ENCODE results near the gene ALK. TPM values are rescaled to one million over a fixed set of nuclear protein-coding genes. Genes with fewer than 3 reads are reported as not detected.

ALK gene
- total RNA-seq, 1 donor from 2014 or later: 9.6 TPM

DNA sequence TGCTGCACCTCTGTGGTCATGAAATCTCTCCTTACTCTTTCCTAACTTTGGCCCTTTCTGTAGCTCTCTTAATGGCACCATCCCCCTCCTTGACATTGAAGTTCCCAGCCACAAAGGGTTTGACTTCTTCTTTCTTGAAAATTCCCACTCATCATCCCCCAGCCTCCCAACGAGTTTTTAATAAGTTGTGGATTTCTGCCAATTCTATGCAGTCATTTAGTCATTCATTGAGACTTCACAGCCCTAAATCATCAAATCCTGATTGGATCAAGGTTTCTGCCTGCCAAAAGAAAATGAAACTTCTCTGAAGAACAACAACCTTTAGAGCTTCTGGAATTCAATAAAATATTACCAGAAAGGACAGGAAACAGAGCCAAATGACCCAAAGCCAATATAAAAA is 451.9 kb downstream of the ALK start:
- peaks cover 6% of the 10 kb centered on the region for H3K9me3 Mint-ChIP-seq (ENCODE audit: unreplicated experiment)
- H3K27me3 Mint-ChIP-seq (ENCODE audit: unreplicated experiment): peaks cover 2% of the 10 kb centered on the region
- no peak overlapping the region for H3K4me3 Mint-ChIP-seq (ENCODE audit: unreplicated experiment)
- H3K36me3 Mint-ChIP-seq (ENCODE audit: unreplicated experiment): peaks cover 13% of the 10 kb centered on the region
- no peak overlapping the region for H3K27ac Mint-ChIP-seq (ENCODE audit: unreplicated experiment)
- no peaks in the 10 kb centered on the region for H3K4me1 Mint-ChIP-seq (ENCODE audit: low read depth, unreplicated experiment)
- DNase-seq: no peak
- TF ChIP-seq, protein P1, sequence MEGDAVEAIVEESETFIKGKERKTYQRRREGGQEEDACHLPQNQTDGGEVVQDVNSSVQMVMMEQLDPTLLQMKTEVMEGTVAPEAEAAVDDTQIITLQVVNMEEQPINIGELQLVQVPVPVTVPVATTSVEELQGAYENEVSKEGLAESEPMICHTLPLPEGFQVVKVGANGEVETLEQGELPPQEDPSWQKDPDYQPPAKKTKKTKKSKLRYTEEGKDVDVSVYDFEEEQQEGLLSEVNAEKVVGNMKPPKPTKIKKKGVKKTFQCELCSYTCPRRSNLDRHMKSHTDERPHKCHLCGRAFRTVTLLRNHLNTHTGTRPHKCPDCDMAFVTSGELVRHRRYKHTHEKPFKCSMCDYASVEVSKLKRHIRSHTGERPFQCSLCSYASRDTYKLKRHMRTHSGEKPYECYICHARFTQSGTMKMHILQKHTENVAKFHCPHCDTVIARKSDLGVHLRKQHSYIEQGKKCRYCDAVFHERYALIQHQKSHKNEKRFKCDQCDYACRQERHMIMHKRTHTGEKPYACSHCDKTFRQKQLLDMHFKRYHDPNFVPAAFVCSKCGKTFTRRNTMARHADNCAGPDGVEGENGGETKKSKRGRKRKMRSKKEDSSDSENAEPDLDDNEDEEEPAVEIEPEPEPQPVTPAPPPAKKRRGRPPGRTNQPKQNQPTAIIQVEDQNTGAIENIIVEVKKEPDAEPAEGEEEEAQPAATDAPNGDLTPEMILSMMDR (IDR thresholded peaks at IDR 0.05; ENCODE audit: partially characterized antibody, unreplicated experiment): no peak

DNA sequence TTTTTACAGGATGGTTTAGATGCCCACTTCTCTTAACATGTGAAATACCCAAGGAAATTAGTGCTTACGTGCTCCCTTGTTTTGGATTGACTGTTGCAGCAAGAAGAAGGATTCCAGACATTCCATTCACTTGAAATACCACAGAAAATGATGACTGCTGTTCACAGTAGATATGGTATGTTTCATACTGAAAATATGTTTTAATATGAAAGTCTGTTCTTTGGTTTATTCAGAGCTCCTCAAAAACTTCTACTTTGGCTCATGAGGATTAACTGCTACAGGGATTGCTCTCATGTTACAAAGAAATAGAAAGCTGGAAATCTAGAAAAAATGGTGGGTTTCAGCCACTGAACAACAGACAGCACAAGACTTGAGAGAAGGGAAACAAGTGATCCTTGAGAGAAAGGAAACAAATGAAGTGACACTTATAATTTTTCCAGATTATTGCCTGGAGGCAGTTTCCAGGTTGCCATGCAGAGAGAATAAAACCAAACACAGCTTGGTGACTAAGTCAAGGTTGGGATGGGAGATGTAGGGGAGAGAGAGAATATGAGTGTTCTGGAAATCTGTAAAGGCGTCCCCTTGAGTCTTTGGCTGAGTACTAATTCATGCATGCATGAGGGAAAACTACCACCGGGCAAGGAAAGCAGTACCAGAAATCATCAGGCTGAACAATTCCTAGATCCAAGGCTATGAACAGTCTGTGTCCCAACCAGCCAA is 458.0 kb downstream of the ALK start:
- H3K27me3 Mint-ChIP-seq (ENCODE audit: unreplicated experiment): no peaks in the 10 kb centered on the region
- no peaks in the 10 kb centered on the region for H3K4me1 Mint-ChIP-seq (ENCODE audit: low read depth, unreplicated experiment)
- H3K9me3 Mint-ChIP-seq (ENCODE audit: unreplicated experiment): no peaks in the 10 kb centered on the region
- no peak overlapping the region for H3K4me3 Mint-ChIP-seq (ENCODE audit: unreplicated experiment)
- H3K27ac Mint-ChIP-seq (ENCODE audit: unreplicated experiment): no peak overlapping the region
- no peak for DNase-seq
- H3K36me3 Mint-ChIP-seq (ENCODE audit: unreplicated experiment): no peaks in the 10 kb centered on the region
- TF ChIP-seq, protein P1 (IDR thresholded peaks at IDR 0.05; ENCODE audit: partially characterized antibody, unreplicated experiment): no peak

DNA sequence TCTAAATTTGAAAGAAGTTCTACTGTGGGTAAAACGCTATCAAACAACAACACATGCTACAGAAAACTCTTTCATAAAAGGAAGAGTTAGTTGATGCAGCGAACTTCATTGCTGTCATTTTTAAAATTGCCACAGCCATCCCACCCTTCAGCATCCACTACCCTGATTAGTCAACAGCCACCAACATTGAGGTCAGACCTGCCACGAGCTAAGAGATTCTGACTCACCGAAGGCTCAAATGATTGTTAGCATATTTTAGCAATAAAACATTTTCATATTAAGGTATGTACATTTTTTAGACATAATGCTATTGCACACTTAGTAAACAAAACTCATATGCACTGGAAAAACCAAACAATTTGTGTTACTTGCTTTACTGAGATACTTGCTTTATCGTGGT is 459.1 kb downstream of the ALK start:
- Mint-ChIP-seq H3K27me3 (ENCODE audit: unreplicated experiment) (no peaks in the 10 kb centered on the region), H3K4me3 (ENCODE audit: unreplicated experiment) (no peak overlapping the region), H3K36me3 (ENCODE audit: unreplicated experiment) (no peaks in the 10 kb centered on the region), H3K27ac (ENCODE audit: unreplicated experiment) (no peak overlapping the region), H3K9me3 (ENCODE audit: unreplicated experiment) (no peaks in the 10 kb centered on the region), H3K4me1 (ENCODE audit: low read depth, unreplicated experiment) (no peaks in the 10 kb centered on the region)
- TF ChIP-seq, protein P1 (IDR thresholded peaks at IDR 0.05; ENCODE audit: partially characterized antibody, unreplicated experiment): no peak
- no peak for DNase-seq

DNA sequence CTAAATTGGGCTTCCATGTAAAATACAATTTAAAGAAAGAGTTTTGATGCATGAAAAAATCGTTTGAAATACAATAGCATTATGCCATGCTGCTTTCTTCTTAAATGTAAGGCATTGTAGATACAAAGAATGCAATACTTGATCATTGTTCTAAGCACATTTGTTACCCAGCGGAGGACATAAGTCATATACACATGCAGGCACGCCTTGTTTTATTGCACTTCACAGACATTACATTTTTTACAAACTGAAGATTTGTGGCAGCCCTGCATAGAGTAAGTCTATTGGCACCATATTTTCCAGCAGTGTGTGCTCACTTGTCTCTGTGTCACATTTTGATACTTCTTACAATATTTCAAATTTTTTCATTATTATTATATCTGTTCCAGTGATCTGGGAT is 461.2 kb downstream of the ALK start:
- Mint-ChIP-seq H3K27ac (ENCODE audit: unreplicated experiment) (no peak overlapping the region), H3K36me3 (ENCODE audit: unreplicated experiment) (no peaks in the 10 kb centered on the region), H3K4me3 (ENCODE audit: unreplicated experiment) (no peak overlapping the region), H3K27me3 (ENCODE audit: unreplicated experiment) (no peaks in the 10 kb centered on the region), H3K4me1 (ENCODE audit: low read depth, unreplicated experiment) (peaks cover 10% of the 10 kb centered on the region), H3K9me3 (ENCODE audit: unreplicated experiment) (no peaks in the 10 kb centered on the region)
- DNase-seq: no peak
- TF ChIP-seq, protein P1 (IDR thresholded peaks at IDR 0.05; ENCODE audit: partially characterized antibody, unreplicated experiment): no peak

DNA sequence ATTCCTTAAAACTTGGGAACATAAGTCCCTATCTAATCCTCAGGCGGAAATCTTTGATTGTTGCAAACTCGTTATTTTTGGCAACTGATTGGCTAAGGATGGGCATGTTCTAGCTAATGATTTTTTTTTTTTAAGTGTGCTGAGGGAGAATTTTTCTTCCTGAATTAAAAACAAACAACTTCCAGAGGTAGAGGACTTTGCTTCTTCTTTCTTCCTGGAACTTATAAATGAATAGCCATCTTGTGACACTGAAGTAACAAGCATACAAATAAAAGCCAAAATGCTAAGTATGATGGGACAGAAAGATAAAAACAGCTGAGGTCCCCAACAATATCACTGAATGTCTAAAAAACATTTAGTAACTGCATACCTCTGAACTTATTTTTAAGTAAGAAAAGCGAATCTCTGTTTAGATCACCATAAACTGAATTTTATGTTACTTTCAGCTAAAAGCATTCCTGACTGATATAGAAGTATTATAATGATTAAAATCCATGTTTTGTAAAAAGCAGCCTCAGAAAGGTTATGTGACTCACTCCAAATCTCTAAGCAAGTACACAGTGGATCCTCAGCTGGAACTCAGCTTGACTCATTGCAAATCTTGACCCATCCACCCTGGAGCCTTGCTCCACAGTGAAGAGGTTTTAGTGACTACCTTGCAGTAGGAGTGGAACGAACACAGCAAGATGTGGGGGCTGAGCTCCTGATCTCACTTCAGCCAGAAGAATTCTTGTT is 461.8 kb downstream of the ALK start:
- H3K27me3 Mint-ChIP-seq (ENCODE audit: unreplicated experiment): no peaks in the 10 kb centered on the region
- DNase-seq: no peak
- H3K36me3 Mint-ChIP-seq (ENCODE audit: unreplicated experiment): no peaks in the 10 kb centered on the region
- TF ChIP-seq, protein P1 (IDR thresholded peaks at IDR 0.05; ENCODE audit: partially characterized antibody, unreplicated experiment): no peak
- H3K4me3 Mint-ChIP-seq (ENCODE audit: unreplicated experiment): no peak overlapping the region
- H3K27ac Mint-ChIP-seq (ENCODE audit: unreplicated experiment): no peak overlapping the region
- H3K4me1 Mint-ChIP-seq (ENCODE audit: low read depth, unreplicated experiment): peaks cover 15% of the 10 kb centered on the region
- H3K9me3 Mint-ChIP-seq (ENCODE audit: unreplicated experiment): no peaks in the 10 kb centered on the region

All from glutamatergic neuron (in vitro differentiated cells).